HG03095 (cell line): ENCODE measurements around the gene KIAA0753.

Source experiments
- ATAC-seq: cut with Tn5 transposase; IDR thresholded peaks from one replicate; pipeline ENCODE4 v1.9.1; 2021; ENCODE audit warnings: moderate library complexity; ENCODE audit not compliant: unreplicated experiment

KIAA0753 gene

GRCh38 chr17:6643451-6644125, 3.1 kb upstream of the KIAA0753 start:
- ATAC-seq: no peak

GRCh38 chr17:6642592-6642991, 2.1 kb upstream of the KIAA0753 start:
- no peak for ATAC-seq

- peak; percentile 2 for ATAC-seq
These were observed 844 bp upstream of the KIAA0753 start for GRCh38 chr17:6641247-6641863.

- no peak for ATAC-seq
These were observed 650 bp downstream of the KIAA0753 start for GRCh38 chr17:6639586-6640535.

- ATAC-seq: no peak
These were observed 1.4 kb downstream of the KIAA0753 start for GRCh38 chr17:6639014-6639585.

GRCh38 chr17:6638046-6638908, 2.2 kb downstream of the KIAA0753 start:
- ATAC-seq: no peak

- ATAC-seq: no peak
These were observed 3.1 kb downstream of the KIAA0753 start for GRCh38 chr17:6637458-6637840.

- no peak for ATAC-seq
These were observed 3.7 kb downstream of the KIAA0753 start for GRCh38 chr17:6636616-6637457.

GRCh38 chr17:6636105-6636504, 4.4 kb downstream of the KIAA0753 start:
- no peak for ATAC-seq

GRCh38 chr17:6633263-6633662, 7.2 kb downstream of the KIAA0753 start:
- ATAC-seq: no peak

GRCh38 chr17:6632530-6632929, 8.0 kb downstream of the KIAA0753 start:
- no peak for ATAC-seq

GRCh38 chr17:6630390-6630789, 10.1 kb downstream of the KIAA0753 start:
- no peak for ATAC-seq

- ATAC-seq: no peak
These were observed 13.5 kb downstream of the KIAA0753 start for GRCh38 chr17:6627019-6627418.

GRCh38 chr17:6626616-6627015, 13.9 kb downstream of the KIAA0753 start:
- ATAC-seq: no peak

GRCh38 chr17:6623941-6624340, 16.6 kb downstream of the KIAA0753 start:
- ATAC-seq: no peak

GRCh38 chr17:6611231-6611630, 29.3 kb downstream of the KIAA0753 start:
- no peak for ATAC-seq

- no peak for ATAC-seq
These were observed 30.5 kb downstream of the KIAA0753 start for GRCh38 chr17:6610011-6610410.

GRCh38 chr17:6608321-6608720, 32.2 kb downstream of the KIAA0753 start:
- ATAC-seq: no peak

GRCh38 chr17:6605142-6605541, 35.4 kb downstream of the KIAA0753 start:
- no peak for ATAC-seq
